GM12878 (cell line): Measurements from ENCODE around the gene IFNL1. TPM values are rescaled to one million over a fixed set of nuclear protein-coding genes. Genes with fewer than 3 reads are reported as not detected.

ENCODE experiments used
- ATAC-seq: fragments of 200-7000 bp; cut with Tn5 transposase; 3 replicates; pipeline ENCODE4 v1.9.1; 2020; ENCODE audit warnings: mild to moderate bottlenecking, moderate library complexity
- BruUV-seq: library from RNA; stranded (reverse); fragments of 400-500 nt; replicated peaks from 2 replicates; lab custom pipeline; 2021; lab: Mats Ljungman, UMichigan
- CTCF ChIA-PET: fragments of 300-600 bp; sonication (Branson Sonifier 250); formaldehyde crosslinking; extraction: SDS; loops from one replicate; lab custom pipeline; 2021; ENCODE audit warnings: inconsistent platforms; lab: Yijun Ruan, JAX
- POLR2A ChIA-PET: fragments of 350-600 bp; formaldehyde crosslinking; extraction: SDS; loops from one replicate; lab custom pipeline; 2021; ENCODE audit warnings: inconsistent platforms; lab: Charles Lee
- RAD21 ChIA-PET: fragments of 300-600 bp; sonication (Branson Sonifier 250); formaldehyde crosslinking; loops from one replicate; lab custom pipeline; 2023; ENCODE audit warnings: antibody characterized with exemption; ENCODE audit not compliant: unreplicated experiment; lab: Charles Lee
- SMC1A ChIA-PET: fragments of 300-600 bp; sonication (Branson Sonifier 250); formaldehyde crosslinking; loops from one replicate; lab custom pipeline; 2023; ENCODE audit not compliant: unreplicated experiment, uncharacterized antibody; lab: Charles Lee
- DNase-seq: peaks from one replicate; pipeline ENCODE4 v3.0.0-alpha.2; 2011; ENCODE audit warnings: low read depth, low spot score
- FAIRE-seq: peaks from 3 replicates; lab custom pipeline; 2011; peaks lifted over from hg19 to GRCh38; lab: Jason Lieb, UNC
- H2AFZ ChIP-seq: 2 replicates; pipeline ENCODE4 v1.6.0; 2011; ENCODE audit warnings: low read depth, low read length, control low read depth; ENCODE audit not compliant: control insufficient read depth
- H3K27ac ChIP-seq: 2 replicates; pipeline ENCODE4 v1.5.1; 2011; ENCODE audit warnings: control low read depth; ENCODE audit not compliant: control insufficient read depth, insufficient read depth
- H3K27me3 ChIP-seq, 2 experiments: replicated peaks in 1 of 2; 2 replicates each; pipeline versions ENCODE4 v1.6.0 to v1.6.1; 2011; ENCODE audit warnings: low read length in 1 of 2; ENCODE audit not compliant: control insufficient read depth in 2 of 2, insufficient read depth in 2 of 2
- H3K36me3 ChIP-seq, 2 experiments: 2 replicates each; pipeline ENCODE4 v1.5.1; 2011; ENCODE audit warnings: low read length in 1 of 2; ENCODE audit not compliant: control insufficient read depth in 2 of 2, insufficient read depth in 2 of 2
- H3K4me1 ChIP-seq: 2 replicates; pipeline ENCODE4 v1.6.1; 2011; ENCODE audit warnings: mild to moderate bottlenecking, low read length, moderate library complexity, mixed read lengths; ENCODE audit not compliant: control insufficient read depth, insufficient read depth
- H3K4me2 ChIP-seq: 2 replicates; pipeline ENCODE4 v1.6.0; 2011; ENCODE audit warnings: control low read depth; ENCODE audit not compliant: control insufficient read depth, insufficient read depth
- H3K4me3 ChIP-seq: fragments of 200-600 bp; sonication (generic); 2 replicates; pipeline ENCODE4 v1.5.1; 2016
- H3K79me2 ChIP-seq: 2 replicates; pipeline ENCODE4 v1.6.0; 2011; ENCODE audit warnings: low read length; ENCODE audit not compliant: control insufficient read depth, insufficient read depth
- H3K9ac ChIP-seq: 2 replicates; pipeline ENCODE4 v1.8.0; 2011; ENCODE audit warnings: low read length, control low read depth, mixed read lengths; ENCODE audit not compliant: control insufficient read depth, insufficient read depth
- H3K9me3 ChIP-seq: replicated peaks from 3 replicates; pipeline ENCODE4 v1.5.1; 2011; ENCODE audit warnings: mild to moderate bottlenecking, low read length; ENCODE audit not compliant: control insufficient read depth, insufficient read depth
- H4K20me1 ChIP-seq: 2 replicates; pipeline ENCODE4 v1.6.0; 2011; ENCODE audit not compliant: control insufficient read depth, insufficient read depth
- CBX3 ChIP-seq: fragments of 200-600 bp; sonication (generic); IDR thresholded peaks from 2 replicates; pipeline ENCODE4 v1.6.1; 2016; ENCODE audit warnings: low read depth, borderline replicate concordance
- EZH2 ChIP-seq: IDR thresholded peaks from 2 replicates; pipeline ENCODE4 v1.6.1; 2012; ENCODE audit warnings: low read depth, mild to moderate bottlenecking, control low read depth, inconsistent platforms, low read length, borderline replicate concordance; ENCODE audit not compliant: control insufficient read depth
- JUND ChIP-seq: IDR thresholded peaks from 2 replicates; pipeline ENCODE4 v1.6.1; 2012; ENCODE audit warnings: low read depth, mild to moderate bottlenecking, low read length, improper control_type of control experiment, moderate library complexity
- LARP7 ChIP-seq: fragments of 450-650 bp; IDR thresholded peaks from 2 replicates; pipeline ENCODE4 v1.6.1; 2017; ENCODE audit warnings: mild to moderate bottlenecking
- MEF2A ChIP-seq: IDR thresholded peaks from 2 replicates; pipeline ENCODE4 v1.6.1; 2011; ENCODE audit warnings: low read depth, mild to moderate bottlenecking, low read length, moderate library complexity; ENCODE audit not compliant: insufficient read depth
- NFIC ChIP-seq: IDR thresholded peaks from 2 replicates; pipeline ENCODE4 v1.6.1; 2012; ENCODE audit warnings: low read depth, mild to moderate bottlenecking, inconsistent platforms, low read length, moderate library complexity
- PML ChIP-seq: IDR thresholded peaks from 2 replicates; pipeline ENCODE4 v1.6.1; 2012; ENCODE audit warnings: low read length, inconsistent platforms
- POLR2A ChIP-seq: IDR thresholded peaks from 2 replicates; pipeline ENCODE4 v1.6.1; 2011; ENCODE audit warnings: low read depth, mild to moderate bottlenecking, low read length
- RAD51 ChIP-seq: fragments of 450-650 bp; IDR thresholded peaks from 2 replicates; pipeline ENCODE4 v1.6.1; 2016; ENCODE audit warnings: moderate library complexity, mild to moderate bottlenecking, inconsistent platforms
- SREBF1 ChIP-seq: IDR thresholded peaks from 2 replicates; pipeline ENCODE4 v1.6.1; 2012; ENCODE audit warnings: mild to moderate bottlenecking, low read length
- SUZ12 ChIP-seq: fragments of 200-600 bp; sonication (generic); IDR thresholded peaks from one replicate; pipeline ENCODE4 v1.6.1; 2018; ENCODE audit warnings: antibody characterized with exemption, mild to moderate bottlenecking; ENCODE audit not compliant: unreplicated experiment
- TCF3 ChIP-seq: IDR thresholded peaks from 2 replicates; pipeline ENCODE4 v1.6.1; 2012; ENCODE audit warnings: low read depth, mild to moderate bottlenecking, low read length, borderline replicate concordance; ENCODE audit not compliant: insufficient read depth
- TCF7 ChIP-seq: IDR thresholded peaks from 2 replicates; pipeline ENCODE4 v1.6.1; 2014; ENCODE audit warnings: antibody characterized with exemption, borderline replicate concordance
- ZNF24 ChIP-seq: fragments of 450-650 bp; IDR thresholded peaks from 2 replicates; pipeline ENCODE4 v1.6.1; 2017; ENCODE audit warnings: antibody characterized with exemption, mild to moderate bottlenecking
- ZNF274 ChIP-seq: IDR thresholded peaks from one replicate; pipeline ENCODE4 v1.8.0; 2011; ENCODE audit not compliant: insufficient read length, insufficient read depth
- WGBS: methylation state at CpG from one replicate; pipeline ENCODE4 v1.1.6; 2016; ENCODE audit warnings: low lambda C conversion rate; ENCODE audit not compliant: insufficient replicate concordance, insufficient coverage; ENCODE audit errors: missing lambda C conversion rate; 5-methylcytosine and 5-hydroxymethylcytosine counted together
- in situ Hi-C: fragments of 300-500 bp; cut with MboI; formaldehyde crosslinking; loops from 9 replicates; pipeline ENCODE4 v1.14.3; 2018; ENCODE audit warnings: mixed read lengths
- intact Hi-C: fragments of 100-400 bp; cut with micrococcal nuclease; formaldehyde crosslinking; loops from one replicate; pipeline ENCODE4 v1.14.2; 2022; ENCODE audit not compliant: unreplicated experiment
- polyA plus RNA-seq, 11 experiments: library from polyadenylated mRNA; depleted of rRNA in 4 of 11; unstranded in 6 of 11; stranded (reverse) in 5 of 11; fragments of >200 nt; fragmentation: Nextera tagmentation in 4 of 11; fragmentation: Illumina TruSeq in 1 of 11; extraction: Ambion mirVana in 4 of 11; extraction: Trizol in 1 of 11; gene quantifications; 1 replicate in 1 of 11; 2 replicates in 10 of 11; pipeline versions ENCODE4 v1.2.1 to v1.2.3, GENCODE V29; 2011 to 2016; ENCODE audit warnings: inconsistent platforms in 2 of 11, missing spikeins in 2 of 11, low read depth in 1 of 11
- total RNA-seq, 4 experiments: library from RNA; depleted of rRNA in 3 of 4; stranded (reverse); fragments of >200 nt in 3 of 4; fragmentation: Illumina TruSeq in 1 of 4; extraction: Trizol in 1 of 4; gene quantifications; 2 replicates each; pipeline versions ENCODE4 v1.2.1 to v1.2.3, GENCODE V29; 2013 to 2021
- TF ChIP-seq, protein P1 (sequence below): fragments of 450-650 bp; IDR thresholded peaks from 2 replicates; pipeline ENCODE4 v1.6.1; 2017; ENCODE audit warnings: antibody characterized with exemption, mild to moderate bottlenecking, moderate library complexity
- TF ChIP-seq, protein P2 (sequence below): fragments of 450-650 bp; IDR thresholded peaks from 2 replicates; pipeline ENCODE4 v1.6.1; 2017; ENCODE audit warnings: mild to moderate bottlenecking
- TF ChIP-seq, protein P3 (sequence below): fragments of 450-650 bp; IDR thresholded peaks from 2 replicates; pipeline ENCODE4 v1.6.1; 2018; ENCODE audit warnings: mild to moderate bottlenecking, low read depth, moderate library complexity; ENCODE audit not compliant: partially characterized antibody

The IFNL1 gene
- total and polyA plus RNA-seq, 10 of the 15 experiments (the other 5 are each of a cell fraction or from before 2014, with no cell fraction given): not detected

DNA sequence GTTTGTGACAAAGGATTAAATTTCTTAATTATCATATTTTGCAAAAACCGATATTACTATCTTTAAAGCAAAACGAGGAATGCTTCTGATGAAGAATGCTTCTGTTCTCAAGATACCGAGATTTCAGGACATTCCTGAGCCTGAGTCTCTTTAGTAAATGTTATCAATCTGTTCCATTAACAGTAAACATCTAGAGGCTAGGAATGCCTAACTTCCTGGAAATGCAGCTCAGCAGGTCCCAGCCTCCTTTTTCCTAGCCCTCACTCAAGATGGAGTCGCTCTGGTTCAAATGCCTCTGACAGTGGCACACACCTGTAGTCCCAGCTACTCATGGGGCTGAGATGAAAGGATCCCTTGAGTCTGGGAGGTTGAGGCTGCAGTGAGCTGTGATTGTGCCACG, 45.1 kb upstream of the IFNL1 start (continued):
- TF ChIP-seq LARP7: no peak
- TF ChIP-seq SUZ12: no peak

DNA sequence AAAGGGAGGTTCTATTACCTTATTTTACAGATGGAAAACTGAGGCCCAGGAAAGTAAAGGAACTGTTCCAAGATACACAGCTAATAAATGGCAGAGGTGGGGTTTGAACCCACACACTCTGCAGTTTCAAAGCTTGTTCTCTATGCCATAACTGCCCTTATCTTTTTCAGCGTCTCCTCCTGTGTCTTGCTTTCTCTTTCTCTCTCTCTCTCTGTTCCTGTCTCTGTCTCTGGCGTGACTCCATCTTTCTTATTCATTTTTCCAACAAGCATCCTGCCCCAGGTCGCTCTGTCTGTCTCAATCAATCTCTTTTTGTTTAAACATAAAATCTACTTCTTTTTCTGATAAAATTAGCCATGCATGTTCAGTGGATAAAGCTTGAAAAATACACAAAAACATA, 44.4 kb upstream of the IFNL1 start:
- Histone ChIP-seq H3K79me2 (no peaks in the 10 kb centered on the region), H3K4me1 (no peaks in the 10 kb centered on the region), H3K9me3 (no peaks in the 10 kb centered on the region), H3K4me3 (no peak overlapping the region), H3K27ac (no peak overlapping the region), H3K27me3 (peaks cover 2% of the 10 kb centered on the region in 2 experiments; a peak in 3 of 4 replicates), H3K36me3 (no peaks in the 10 kb centered on the region), H2AFZ (no peak overlapping the region), H3K4me2 (no peak overlapping the region), H4K20me1 (no peaks in the 10 kb centered on the region), H3K9ac (no peak overlapping the region)
- ChIA-PET SMC1A (no interaction called here), RAD21 (no interaction called here), CTCF (no interaction called here), POLR2A (no interaction called here)
- in situ Hi-C loops: no loop called here
- intact Hi-C loops: no loop called here
- TF ChIP-seq PML (no peak), MEF2A (no peak), EZH2 (no peak), ZNF24 (no peak), SUZ12 (no peak), ZNF274 (no peak), TCF7 (no peak), TCF3 (no peak), POLR2A (no peak), NFIC (no peak), RAD51 (no peak), JUND (no peak), CBX3 (no peak), SREBF1 (no peak)
- TF ChIP-seq, protein P1, sequence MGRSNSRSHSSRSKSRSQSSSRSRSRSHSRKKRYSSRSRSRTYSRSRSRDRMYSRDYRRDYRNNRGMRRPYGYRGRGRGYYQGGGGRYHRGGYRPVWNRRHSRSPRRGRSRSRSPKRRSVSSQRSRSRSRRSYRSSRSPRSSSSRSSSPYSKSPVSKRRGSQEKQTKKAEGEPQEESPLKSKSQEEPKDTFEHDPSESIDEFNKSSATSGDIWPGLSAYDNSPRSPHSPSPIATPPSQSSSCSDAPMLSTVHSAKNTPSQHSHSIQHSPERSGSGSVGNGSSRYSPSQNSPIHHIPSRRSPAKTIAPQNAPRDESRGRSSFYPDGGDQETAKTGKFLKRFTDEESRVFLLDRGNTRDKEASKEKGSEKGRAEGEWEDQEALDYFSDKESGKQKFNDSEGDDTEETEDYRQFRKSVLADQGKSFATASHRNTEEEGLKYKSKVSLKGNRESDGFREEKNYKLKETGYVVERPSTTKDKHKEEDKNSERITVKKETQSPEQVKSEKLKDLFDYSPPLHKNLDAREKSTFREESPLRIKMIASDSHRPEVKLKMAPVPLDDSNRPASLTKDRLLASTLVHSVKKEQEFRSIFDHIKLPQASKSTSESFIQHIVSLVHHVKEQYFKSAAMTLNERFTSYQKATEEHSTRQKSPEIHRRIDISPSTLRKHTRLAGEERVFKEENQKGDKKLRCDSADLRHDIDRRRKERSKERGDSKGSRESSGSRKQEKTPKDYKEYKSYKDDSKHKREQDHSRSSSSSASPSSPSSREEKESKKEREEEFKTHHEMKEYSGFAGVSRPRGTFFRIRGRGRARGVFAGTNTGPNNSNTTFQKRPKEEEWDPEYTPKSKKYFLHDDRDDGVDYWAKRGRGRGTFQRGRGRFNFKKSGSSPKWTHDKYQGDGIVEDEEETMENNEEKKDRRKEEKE: no peak
- TF ChIP-seq, protein P2, sequence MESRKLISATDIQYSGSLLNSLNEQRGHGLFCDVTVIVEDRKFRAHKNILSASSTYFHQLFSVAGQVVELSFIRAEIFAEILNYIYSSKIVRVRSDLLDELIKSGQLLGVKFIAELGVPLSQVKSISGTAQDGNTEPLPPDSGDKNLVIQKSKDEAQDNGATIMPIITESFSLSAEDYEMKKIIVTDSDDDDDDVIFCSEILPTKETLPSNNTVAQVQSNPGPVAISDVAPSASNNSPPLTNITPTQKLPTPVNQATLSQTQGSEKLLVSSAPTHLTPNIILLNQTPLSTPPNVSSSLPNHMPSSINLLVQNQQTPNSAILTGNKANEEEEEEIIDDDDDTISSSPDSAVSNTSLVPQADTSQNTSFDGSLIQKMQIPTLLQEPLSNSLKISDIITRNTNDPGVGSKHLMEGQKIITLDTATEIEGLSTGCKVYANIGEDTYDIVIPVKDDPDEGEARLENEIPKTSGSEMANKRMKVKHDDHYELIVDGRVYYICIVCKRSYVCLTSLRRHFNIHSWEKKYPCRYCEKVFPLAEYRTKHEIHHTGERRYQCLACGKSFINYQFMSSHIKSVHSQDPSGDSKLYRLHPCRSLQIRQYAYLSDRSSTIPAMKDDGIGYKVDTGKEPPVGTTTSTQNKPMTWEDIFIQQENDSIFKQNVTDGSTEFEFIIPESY: no peak
- TF ChIP-seq, protein P3, sequence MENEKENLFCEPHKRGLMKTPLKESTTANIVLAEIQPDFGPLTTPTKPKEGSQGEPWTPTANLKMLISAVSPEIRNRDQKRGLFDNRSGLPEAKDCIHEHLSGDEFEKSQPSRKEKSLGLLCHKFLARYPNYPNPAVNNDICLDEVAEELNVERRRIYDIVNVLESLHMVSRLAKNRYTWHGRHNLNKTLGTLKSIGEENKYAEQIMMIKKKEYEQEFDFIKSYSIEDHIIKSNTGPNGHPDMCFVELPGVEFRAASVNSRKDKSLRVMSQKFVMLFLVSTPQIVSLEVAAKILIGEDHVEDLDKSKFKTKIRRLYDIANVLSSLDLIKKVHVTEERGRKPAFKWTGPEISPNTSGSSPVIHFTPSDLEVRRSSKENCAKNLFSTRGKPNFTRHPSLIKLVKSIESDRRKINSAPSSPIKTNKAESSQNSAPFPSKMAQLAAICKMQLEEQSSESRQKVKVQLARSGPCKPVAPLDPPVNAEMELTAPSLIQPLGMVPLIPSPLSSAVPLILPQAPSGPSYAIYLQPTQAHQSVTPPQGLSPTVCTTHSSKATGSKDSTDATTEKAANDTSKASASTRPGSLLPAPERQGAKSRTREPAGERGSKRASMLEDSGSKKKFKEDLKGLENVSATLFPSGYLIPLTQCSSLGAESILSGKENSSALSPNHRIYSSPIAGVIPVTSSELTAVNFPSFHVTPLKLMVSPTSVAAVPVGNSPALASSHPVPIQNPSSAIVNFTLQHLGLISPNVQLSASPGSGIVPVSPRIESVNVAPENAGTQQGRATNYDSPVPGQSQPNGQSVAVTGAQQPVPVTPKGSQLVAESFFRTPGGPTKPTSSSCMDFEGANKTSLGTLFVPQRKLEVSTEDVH: no peak
- ATAC-seq (no peak), DNase-seq (no peak), FAIRE-seq (peak; percentile 44)
- BruUV-seq: no TSS peak
- 2% methylated on average over 3 of the region's 3 CpGs for WGBS
